ENCODE data around the gene TPRKB.
"Not testable (repeated sequence)": the region's sequence is repeated elsewhere in the genome, so short reads cannot be mapped to it uniquely, and the experiment has no call there.

The TPRKB gene

DNA sequence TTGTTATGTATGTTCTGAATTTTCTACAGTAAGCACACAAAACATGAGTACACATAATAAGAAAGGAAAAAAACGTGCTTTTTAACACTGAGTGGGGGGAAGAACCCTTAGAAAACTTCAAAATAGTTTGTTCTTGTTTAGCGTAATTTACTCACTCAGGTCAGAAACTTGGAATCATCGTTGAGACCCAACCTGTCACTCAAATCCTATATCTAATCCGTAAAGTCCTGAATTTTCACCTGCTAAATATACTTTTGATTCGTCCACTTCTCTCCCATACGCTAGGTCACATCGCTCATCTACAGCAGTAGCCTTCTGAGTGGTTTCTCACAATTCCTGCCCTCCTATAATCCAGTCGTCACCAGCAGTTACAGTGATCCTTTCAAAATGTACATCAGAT is 767 bp downstream of the TPRKB start:
- no peak for DNase-seq

DNA sequence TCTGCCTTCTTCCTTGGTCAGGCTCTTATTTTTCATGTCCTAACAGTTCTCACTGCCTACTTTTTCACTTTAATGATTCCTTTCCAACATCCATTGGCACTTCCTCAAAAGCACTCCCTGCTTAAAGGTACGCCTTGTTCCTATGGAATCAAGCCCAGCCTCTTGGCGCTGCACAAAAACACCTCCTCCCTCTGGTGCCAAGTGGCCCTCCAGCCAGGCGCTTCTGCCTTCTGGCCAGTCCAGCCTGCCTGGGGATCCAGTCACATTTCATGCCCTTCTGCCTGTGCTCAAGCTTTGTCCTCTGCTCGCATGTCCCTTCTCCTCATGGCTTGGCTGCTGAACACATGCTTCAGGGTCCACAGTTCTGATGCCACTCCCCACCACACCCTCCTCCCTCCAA is 6.3 kb downstream of the TPRKB start:
- DNase-seq: no peak

DNA sequence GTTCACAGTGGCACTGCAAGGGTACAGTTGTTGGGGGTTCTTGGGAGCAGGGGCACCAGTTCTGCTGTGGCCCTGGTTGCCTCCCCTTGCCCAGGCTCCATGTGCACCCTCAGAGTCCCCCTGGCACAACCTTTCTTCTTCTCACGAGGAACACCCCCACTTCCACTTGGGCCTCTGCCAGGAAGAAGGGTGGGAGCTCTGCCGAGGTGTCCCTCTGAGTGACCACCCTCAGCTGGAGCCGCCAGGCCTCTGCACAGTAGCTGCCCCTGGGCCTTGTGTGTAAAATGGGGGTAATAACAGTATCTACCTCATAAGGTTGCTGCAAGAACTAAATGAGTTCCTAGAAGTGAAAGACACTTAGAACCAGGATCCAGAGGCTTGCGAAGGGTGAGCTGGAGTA is 8.4 kb downstream of the TPRKB start:
- no peak for DNase-seq

DNA sequence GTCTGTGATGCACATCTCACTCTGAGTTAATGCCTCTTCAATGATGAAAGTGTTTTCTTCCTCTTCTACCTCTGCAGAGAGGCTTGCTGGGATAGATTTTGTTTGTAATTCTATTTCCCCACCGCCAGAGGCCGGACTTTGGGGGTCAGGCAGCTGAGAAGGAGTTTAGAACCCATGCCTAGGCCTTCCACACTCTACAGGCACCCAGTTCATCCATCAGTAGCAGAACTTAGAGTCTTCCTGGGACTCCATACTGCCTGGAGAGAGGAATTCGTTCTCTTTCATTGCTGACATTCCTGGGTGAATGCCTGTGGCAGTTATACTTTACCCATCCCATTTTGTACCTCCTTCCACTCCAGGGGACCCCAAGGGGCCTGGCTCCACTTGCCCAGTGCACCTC is 9.1 kb downstream of the TPRKB start:
- no peak for DNase-seq

DNA sequence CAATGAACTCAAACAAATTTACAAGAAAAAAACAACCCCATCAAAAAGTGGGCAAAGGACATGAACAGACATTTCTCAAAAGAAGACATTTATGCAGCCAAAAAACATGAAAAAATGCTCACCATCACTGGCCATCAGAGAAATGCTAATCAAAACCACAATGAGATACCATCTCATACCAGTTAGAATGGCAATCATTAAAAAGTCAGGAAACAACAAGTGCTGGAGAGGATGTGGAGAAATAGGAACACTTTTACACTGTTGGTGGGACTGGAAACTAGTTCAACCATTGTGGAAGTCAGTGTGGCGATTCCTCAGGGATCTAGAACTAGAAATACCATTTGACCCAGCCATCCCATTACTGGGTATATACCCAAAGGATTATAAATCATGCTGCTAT is 10.5 kb downstream of the TPRKB start:
- not testable (repeated sequence) for DNase-seq

DNA sequence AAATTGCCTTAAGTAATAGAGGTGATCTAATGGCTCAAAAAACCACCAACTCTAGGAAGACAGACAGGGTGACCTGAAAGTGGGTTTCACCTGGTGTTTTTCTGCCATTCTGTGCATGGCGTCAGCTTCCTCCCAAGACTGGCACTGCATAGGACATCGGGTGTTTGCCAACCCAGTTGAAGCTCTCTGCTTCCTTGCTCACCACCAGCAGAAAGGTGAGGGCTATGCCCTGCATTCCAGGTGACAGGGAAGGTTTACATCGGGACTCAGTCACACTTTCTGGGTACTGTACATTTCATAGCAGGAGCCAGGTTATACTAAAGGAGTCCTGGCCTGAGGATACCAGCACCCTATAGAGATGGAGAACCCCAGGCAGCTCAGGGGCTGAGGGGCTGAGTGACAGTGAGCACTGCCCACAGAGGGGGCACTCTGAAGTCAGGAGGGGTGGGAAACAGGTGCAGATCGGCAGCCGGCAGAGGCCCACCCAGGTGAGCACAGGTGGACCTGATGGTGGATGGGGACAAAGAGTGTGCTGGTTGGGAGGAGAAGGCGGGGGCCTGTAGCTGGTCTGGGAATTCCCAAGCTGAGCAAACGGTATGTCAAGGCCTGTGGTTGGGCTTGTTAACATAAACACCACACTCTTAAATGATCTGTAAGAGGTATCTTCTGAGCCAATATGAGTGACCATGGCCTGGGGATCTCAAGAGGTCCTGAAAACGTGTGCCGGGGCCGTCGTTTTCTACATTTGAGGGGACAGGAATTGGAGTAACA is 18.1 kb downstream of the TPRKB start:
- no peak for DNase-seq

DNA sequence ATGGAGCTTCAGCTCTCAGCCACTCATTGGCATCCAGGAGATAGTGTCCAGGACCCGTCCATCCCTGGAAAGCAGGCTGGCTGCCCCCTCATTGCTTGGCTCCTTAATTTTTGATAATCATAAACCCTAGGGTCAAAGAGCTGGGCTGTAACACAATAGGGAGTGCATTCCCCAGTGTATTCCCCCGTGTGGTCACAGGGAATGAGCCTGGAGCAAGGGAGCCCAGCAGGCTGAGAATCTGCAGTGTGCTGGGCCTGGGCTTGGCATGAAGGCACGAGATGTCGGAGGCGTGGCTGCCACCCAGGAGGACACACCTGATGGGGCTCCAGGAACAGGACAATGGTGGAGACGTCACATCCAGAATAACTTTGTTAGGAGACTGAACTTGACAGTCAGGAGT is 18.7 kb downstream of the TPRKB start:
- no peak for DNase-seq

DNA sequence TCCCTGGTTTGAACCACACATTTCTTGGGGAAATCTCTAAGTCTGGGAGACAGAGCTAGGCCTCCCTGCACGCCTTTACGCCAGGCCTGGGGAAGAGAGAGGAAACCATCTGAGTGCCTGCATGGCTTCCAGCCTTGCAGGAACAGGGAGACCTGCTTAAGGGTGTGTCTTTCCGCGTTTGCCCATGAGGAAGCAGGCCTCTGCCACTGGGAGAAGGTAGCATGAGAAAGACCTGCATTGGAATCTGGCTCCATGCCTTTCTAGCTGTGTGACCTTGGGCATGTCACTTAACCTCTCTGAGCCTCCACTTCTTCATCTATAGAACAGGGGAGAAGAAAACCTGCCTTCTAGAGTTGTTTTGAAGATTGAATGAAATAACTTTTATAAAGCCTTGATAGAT is 19.4 kb downstream of the TPRKB start:
- not testable (repeated sequence) for DNase-seq

DNA sequence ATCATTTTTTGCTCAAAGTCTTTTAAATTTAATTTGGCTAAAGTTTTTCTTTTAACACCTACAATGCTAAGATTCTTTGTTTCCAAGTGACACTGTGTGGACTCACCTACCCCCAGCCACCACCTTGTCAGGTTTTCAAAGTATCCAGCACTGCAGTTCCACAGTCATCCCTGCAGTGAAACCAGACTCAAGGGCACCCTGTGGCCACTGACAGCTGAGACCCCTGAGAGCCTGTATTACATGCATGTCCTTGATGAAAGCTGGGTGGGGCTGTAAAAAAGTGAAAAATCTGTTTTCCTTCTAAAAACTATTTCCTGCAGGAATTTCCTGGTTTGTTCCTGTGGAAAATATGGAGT is 19.9 kb downstream of the TPRKB start:
- no peak for DNase-seq

DNA sequence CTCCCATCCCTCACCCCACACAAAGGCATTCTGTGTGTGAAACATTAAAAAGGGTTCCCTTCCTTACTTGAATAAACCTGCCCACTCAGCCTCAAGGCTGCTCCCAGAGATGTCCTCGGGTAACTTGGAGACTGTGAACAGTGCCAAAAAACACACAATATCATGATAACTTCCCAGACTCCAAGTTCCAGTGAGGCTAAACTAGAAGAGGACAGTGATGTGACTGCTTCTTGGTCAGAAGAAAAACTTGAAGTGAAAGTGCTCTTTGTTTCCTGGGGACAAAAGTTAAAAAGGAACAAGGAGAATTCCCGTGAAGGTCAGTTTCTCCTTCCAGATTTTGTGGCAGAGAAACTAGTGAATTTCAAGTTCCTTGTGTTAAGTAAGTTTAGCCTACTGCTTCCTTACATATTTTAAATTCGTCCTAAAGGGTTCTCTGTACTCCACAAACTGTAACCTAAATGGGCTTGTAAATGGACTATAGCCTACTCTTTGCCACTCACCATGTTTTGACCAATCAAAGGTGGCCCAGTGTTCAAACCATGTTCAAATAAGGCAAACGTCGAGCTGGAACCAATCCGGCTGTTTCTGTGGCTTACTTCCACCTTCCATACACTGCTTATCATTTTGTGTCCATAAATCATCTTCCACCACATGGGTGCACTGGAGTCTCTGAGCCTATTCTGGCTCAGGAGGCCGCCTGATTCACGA is 20.4 kb downstream of the TPRKB start:
- no peak for DNase-seq

DNA sequence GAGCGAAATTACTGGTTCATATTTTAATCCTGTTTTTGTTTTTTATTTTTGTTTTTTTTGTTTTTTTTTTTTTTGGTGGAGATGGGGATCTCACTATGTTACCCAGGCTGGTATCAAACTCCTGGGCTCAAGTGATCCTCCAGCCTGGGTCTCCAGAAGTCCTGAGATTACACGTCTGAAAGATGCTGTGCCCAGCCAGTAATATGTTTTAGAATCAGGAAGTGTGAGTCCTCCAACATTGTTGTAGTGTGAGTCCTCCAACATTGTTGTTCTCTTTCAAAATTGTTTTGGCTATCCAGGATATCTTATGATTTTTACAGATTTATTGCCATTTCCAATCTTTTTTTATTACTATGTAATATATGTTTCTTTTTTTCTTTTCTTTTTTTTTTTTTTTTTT is 23.1 kb downstream of the TPRKB start:
- no peak for DNase-seq

DNA sequence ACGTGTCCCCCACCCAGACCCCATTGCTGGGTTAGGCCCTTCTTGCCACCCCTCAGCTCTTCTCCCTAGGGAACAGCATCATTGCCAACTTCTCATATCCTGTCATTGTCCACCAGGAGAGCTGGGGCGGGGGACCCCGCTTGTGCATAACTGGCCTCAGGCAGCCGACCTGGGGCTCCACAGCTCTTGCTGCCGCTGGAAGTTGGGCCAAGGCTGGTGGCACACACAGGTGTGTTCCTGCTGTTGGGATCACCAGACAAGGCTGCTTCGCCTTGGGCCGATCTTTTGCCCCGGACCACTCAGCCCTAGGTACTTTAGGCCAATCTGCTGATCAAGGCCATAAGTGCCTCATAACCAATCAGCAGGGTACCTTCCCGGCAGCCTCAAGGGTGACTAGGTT is 28.6 kb downstream of the TPRKB start:
- DNase-seq: no peak

DNA sequence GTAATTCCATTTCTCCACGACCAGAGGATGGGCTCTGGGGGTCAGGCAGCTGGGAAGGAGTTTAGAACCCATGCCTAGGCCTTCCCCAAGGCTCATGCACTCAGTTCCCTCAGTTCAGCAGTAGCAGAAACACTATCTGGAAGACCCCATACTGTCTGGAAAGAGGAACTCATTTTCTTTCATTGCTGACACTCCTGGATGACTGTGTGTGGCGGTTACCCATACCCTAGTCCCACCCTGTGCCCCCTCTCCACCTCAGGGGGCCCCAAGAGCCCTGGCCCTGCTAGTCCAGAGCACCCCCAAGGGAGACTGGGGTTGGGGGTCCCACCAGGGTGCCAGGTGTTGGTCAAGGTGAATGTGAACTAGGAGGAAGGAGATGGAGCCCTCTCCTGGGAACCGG is 29.5 kb downstream of the TPRKB start:
- no peak for DNase-seq

DNA sequence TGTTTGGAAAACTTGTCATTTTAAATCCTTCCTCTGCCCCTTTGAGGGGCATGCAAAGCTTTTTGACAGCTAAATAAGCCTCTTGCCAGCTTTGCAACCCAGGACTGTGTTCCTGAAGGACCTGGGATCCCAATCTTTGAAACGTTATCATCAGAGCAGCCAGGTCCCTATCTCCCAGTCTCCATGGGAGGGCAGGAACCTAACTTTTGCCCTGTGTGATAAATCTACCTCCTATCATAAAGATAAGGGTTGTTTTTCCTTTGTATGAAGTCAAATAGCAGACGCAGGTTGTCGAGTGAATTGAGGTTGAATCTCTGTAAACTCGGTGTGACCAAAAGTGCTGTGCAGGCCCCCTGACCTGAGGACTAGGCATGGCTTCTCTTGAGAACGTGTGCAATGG is 30.1 kb downstream of the TPRKB start:
- DNase-seq: no peak

DNA sequence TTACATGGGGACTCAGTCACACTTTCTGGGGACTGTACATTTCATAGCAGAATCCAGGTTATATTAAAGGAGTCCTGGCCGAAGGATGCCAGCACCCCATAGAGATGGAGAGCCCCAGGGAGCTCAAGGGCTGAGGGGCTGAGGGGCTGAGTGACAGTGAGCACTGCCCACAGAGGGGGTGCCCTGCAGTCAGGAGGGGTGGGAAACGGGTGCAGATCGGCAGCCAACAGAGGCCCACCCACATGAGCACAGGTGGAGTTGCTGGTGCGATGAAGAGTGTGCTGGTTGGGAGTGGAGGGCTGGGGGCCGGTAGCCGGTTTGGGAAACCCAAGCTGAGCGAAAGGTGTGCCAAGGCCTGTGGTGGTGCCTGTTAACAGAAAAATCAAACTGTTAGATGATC is 32.1 kb downstream of the TPRKB start:
- no peak for DNase-seq

DNA sequence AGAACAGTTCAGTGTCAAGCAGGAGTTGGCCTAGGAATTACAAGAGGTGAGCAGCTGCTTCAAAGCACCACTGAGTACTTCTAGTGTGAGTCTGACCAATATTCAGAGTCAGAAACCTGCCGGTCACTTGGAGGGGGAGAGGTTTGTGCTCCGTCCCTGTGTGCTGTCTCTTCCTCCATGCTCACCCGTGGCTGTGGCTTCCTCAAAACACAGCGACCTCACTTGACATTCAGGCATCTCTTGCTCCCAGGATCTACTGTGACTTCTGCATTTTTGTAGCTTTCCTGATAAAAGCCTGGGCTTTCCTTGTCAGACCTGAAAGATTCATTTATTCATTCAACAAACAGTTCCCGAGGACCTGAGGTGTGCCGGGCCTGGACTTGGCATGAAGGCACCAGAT is 32.9 kb downstream of the TPRKB start:
- DNase-seq: no peak

DNA sequence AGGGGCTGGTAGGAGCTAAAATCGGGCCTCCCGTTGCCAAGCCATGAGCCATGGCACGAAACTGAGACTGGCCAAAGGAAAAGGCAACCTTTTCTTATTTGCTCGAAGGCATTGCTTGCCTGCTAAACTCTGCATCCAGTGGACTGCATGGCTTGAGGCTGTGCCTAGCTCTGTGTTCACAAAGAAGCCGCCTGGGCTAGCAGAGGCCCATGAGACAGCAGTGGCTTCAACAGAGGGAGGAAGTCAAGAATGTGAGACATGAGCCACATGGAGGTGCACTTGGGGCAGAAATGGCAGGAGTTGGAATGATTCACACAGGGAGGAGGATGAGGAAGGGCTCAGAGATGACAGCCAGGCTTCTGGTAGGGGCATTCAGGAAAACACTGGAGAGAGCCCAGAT is 33.5 kb downstream of the TPRKB start:
- DNase-seq: no peak

DNA sequence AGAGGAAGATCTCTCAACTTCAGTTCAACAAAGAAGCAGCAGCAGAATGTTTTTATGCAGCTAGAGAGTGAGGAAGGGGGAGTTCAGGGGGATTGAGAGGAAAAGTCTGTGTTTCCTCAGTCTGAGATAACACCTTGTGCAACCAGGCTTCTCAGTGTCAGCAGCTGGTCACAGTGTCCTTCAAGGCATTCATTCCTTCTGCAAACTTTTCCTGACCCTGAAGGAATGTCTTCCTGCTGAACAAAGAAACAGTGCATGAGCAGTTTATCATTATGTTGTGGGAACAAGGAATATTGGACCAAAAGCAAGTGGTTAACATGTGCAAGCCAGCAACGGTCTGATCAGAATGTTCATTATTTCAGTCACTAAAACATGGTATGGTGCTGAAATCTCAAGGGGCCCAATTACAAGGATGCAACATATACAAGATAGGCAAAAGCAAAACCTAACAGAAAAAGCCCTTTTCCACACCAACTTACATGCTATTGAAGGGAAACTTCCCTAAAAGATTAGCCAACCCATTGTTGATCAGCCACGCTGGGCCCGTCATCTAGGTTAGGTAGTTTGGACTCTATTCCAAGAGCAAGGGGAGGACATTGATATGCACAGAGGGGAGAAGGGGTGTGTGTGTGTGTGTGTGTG is 34.2 kb downstream of the TPRKB start:
- not testable (repeated sequence) for DNase-seq

DNA sequence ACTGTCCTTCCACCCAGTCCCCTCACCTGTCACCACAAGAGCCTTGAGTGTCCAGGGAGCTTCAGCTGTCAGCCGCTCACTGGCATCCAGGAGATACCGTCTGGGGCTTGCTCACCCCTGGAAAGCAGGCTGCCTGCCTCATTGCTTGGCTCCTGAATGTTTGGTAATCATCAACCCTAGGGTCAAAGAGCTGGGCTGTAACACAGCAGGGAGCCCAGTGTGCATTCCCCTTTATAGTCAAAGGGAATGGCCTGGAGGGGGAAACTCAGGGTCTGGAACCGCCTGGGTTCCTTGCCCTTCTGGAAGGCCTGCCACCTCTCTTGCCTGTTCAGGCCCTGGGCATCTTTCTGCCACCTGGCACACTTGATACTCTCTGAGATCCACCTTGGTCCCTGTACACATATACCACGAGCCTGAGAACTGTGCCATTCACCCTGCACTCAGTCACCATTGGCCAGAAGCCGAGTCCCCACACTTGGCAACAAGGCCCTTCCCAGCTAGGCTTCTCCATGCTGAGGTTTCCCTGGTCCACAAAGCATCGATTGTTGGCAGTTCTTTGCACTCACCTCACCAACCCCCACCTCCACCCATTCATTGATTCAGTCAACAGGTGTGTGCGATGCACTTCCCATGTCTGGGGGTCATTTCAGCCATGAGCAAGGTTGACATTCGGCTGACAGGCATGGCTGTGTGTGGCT is 35.0 kb downstream of the TPRKB start:
- DNase-seq: no peak

DNA sequence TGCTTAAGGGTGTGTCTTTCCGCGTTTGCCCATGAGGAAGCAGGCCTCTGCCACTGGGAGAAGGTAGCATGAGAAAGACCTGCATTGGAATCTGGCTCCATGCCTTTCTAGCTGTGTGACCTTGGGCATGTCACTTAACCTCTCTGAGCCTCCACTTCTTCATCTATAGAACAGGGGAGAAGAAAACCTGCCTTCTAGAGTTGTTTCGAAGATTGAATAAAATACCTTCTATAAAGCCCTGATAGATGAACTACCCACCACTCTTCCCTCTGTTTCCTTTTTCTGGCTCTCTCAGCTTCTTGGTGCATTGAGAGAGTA is 35.7 kb downstream of the TPRKB start:
- not testable (repeated sequence) for DNase-seq

DNA sequence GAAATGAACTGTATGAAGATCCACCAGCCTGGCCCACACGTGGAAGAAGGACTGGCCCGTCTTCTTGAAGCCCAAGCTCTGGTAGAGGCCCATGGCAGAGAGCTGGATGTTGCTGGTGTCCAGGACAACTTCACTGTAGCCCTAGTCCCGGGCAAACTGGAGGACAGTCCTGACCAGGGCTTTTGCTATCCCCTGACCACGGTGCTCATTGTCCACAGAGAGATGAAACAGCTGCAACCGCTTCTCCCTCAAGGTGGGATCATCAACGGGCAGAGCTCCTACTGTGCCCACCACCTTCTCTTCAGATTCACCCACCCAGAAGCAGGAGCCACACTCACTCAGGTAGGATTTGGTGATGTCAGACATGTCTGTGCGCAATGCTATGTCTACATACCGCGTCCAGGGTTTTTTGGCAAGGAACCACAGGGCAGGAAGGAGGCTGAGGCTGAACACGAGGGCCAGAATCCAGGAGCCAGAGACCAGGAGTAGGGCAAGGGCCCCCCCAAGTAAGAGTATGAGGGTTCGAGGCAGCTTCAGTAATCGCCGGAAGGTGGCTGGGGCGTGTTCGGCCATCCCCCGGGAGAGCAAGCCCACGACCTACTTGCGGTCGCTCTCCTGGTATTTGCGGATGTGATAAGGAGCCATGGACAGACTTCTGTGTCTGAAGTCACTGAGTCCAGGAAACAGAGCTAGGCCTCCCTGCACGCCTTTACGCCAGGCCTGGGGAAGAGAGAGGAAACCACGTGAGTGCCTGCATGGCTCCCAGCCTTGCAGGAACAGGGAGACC is 36.3 kb downstream of the TPRKB start:
- no peak for DNase-seq

DNA sequence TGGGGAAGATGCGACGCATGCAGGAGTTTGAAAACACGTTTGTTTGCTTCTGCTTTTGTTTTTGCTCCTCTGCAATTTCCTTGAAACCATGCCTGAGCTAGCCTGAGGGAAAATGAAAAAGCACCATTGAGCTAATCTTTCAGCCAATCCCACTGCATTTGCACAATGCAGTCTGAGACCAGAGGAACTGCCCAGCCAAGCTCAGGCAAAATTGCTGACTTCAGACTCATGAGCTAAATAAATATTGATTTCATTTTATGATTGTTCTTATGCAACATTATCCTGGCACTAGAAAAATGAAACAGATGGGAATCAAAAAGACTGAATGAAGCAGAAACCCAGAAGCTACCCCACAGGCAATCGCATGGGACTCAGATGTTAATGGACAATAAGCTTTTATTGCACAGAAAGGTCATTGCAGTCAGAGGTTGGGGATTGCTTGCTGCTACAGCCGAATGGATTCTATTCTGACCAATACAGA is 37.0 kb downstream of the TPRKB start:
- DNase-seq: no peak

DNA sequence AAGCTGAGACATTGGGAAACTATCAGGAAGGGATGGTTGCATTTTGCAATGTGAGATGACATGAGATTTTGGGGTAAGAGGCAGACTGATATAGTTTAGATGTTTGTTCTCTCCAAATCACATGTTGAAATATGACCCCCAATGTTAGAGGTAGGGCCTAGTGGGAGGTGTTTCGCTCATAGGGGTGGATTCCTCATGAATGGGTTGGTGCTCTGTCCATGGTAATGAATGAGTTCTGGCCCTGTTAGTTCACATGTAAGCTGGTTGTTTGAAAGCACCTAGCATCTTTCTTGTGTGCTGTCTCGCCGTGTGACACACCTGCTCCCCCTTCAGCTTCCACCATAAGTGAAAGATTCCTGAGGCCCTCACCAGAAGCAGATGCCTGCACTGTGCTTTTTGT is 37.7 kb downstream of the TPRKB start:
- DNase-seq: no peak

All from CD4-positive, alpha-beta T cell treated with Interleukin-21 for 1 hour (primary cell).